Left colon (tissue), 2 donors: ENCODE data around the gene ANKRD17. TPM values are rescaled to one million over a fixed set of nuclear protein-coding genes. Genes with fewer than 3 reads are reported as not detected.

Source experiments
- ATAC-seq: fragments of 200-7000 bp; cut with Tn5 transposase; one replicate; pipeline ENCODE4 v1.9.1; 2020; ENCODE audit warnings: mild to moderate bottlenecking, moderate library complexity
- DNase-seq, 2 donors: peaks; one replicate each; pipeline ENCODE4 v3.0.0-alpha.2; 2020
- intact Hi-C, 2 donors: fragments of 100-400 bp; cut with DNase I in 1 of 2; cut with micrococcal nuclease in 1 of 2; formaldehyde crosslinking; loops; one replicate each; pipeline versions ENCODE4 v1.11.2 to v1.14.0; 2022; cut with DNase I, micrococcal nuclease
- total RNA-seq, 2 donors: library from RNA; stranded (reverse); fragmentation: NEBNext Ultra II Directional; extraction: Animal tissue kit (Norgen Biotek cat#: 25700); gene quantifications; one replicate each; pipeline ENCODE4 v1.2.1, GENCODE V29; 2021
- donor health status: DM: no; HTN: no; CAD: no.
- donor health status: DM: yes; HTN: yes; CAD: no.

Gene ANKRD17
- total RNA-seq, 2 donors from 2014 or later, result 58.3 to 61.1 TPM

- intact Hi-C loops, result no loop called here
- ATAC-seq, result no peak
- DNase-seq, result no peak
Observed at GRCh38 chr4:73161527-73162185, 96.9 kb downstream of the ANKRD17 start.

GRCh38 chr4:73156394-73156793 is 102.2 kb downstream of the ANKRD17 start:
- intact Hi-C loops, result no loop called here
- ATAC-seq, result no peak
- no peak for DNase-seq

GRCh38 chr4:73152893-73153292 is 105.7 kb downstream of the ANKRD17 start:
- intact Hi-C loops, result no loop called here
- ATAC-seq (no peak), DNase-seq (no peak)

- ATAC-seq (no peak), DNase-seq (no peak)
- intact Hi-C loops, result no loop called here
Observed at GRCh38 chr4:73142995-73143547, 115.5 kb downstream of the ANKRD17 start.

- intact Hi-C loops, result no loop called here
Observed at GRCh38 chr4:73139991-73140390, 118.6 kb downstream of the ANKRD17 start.

GRCh38 chr4:73139245-73139644 is 119.4 kb downstream of the ANKRD17 start:
- DNase-seq (no peak), ATAC-seq (no peak)
- intact Hi-C loops, result no loop called here

More at GRCh38 chr4:73139991-73140390, 118.6 kb downstream of the ANKRD17 start:
- DNase-seq (no peak), ATAC-seq (no peak)

GRCh38 chr4:73137121-73137520 is 121.5 kb downstream of the ANKRD17 start:
- intact Hi-C loops, result no loop called here
- DNase-seq (no peak), ATAC-seq (no peak)

- ATAC-seq, result no peak
- intact Hi-C loops, result no loop called here
- DNase-seq, result no peak
Observed at GRCh38 chr4:73133784-73134183, 124.8 kb downstream of the ANKRD17 start.

GRCh38 chr4:73131281-73131680 is 127.3 kb downstream of the ANKRD17 start:
- ATAC-seq, result no peak
- DNase-seq, result no peak
- intact Hi-C loops, result no loop called here

GRCh38 chr4:73129319-73129718 is 129.3 kb downstream of the ANKRD17 start:
- intact Hi-C loops, result no loop called here
- ATAC-seq (no peak), DNase-seq (no peak)

GRCh38 chr4:73127839-73128453 is 130.7 kb downstream of the ANKRD17 start:
- DNase-seq (no peak), ATAC-seq (peak; percentile 68)
- intact Hi-C loops, result no loop called here

GRCh38 chr4:73109493-73109892 is 149.1 kb downstream of the ANKRD17 start:
- no peak for ATAC-seq
- intact Hi-C loops, result no loop called here
- no peak for DNase-seq

- ATAC-seq, result no peak
- intact Hi-C loops, result no loop called here
- DNase-seq, result no peak
Observed at GRCh38 chr4:73104695-73105094, 153.9 kb downstream of the ANKRD17 start.

GRCh38 chr4:73103799-73104503 is 154.6 kb downstream of the ANKRD17 start:
- peak; percentile 77 for ATAC-seq
- DNase-seq, result no peak
- intact Hi-C loops, result no loop called here

GRCh38 chr4:73099143-73099542 is 159.5 kb downstream of the ANKRD17 start:
- intact Hi-C loops, result no loop called here
- DNase-seq (no peak), ATAC-seq (peak; percentile 18)

GRCh38 chr4:73098713-73099112 is 159.9 kb downstream of the ANKRD17 start:
- intact Hi-C loops, result no loop called here
- no peak for ATAC-seq
- DNase-seq, result no peak

- ATAC-seq, result no peak
- intact Hi-C loops, result no loop called here
- no peak for DNase-seq
Observed at GRCh38 chr4:73098016-73098415, 160.6 kb downstream of the ANKRD17 start.

GRCh38 chr4:73092868-73093267 is 165.7 kb downstream of the ANKRD17 start:
- no peak for ATAC-seq
- no peak for DNase-seq
- intact Hi-C loops, result no loop called here

GRCh38 chr4:73090738-73091137 is 167.9 kb downstream of the ANKRD17 start:
- DNase-seq, result no peak
- intact Hi-C loops, result no loop called here
- ATAC-seq, result no peak

- ATAC-seq (no peak), DNase-seq (no peak)
- intact Hi-C loops, result no loop called here
Observed at GRCh38 chr4:73087871-73088270, 170.7 kb downstream of the ANKRD17 start.
